Measurements from ENCODE around the gene SSH3.

Gene SSH3

DNA sequence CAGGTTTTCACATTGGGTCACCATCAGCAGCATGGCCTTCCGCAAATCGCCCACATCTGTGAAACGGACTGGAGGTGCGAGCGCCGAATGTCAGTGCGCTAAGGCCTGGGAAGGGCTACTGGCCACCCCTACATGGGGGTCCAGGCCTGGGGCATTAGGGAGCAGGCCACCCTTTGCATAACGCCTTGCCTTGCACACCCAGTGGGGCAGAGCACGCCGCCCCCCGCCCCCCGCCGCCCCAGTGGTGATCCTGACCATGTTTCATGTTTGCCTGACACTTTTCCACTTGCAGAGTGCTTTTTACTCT is 34.4 kb upstream of the SSH3 start:
- Histone ChIP-seq H3K27me3 (ENCODE audit: insufficient read depth, low read length) (no peaks in the 10 kb centered on the region), H2AFZ (ENCODE audit: low read length, unreplicated experiment) (no peak overlapping the region), H3K27ac (ENCODE audit: low read depth, low read length) (no peak overlapping the region), H3K4me3 (ENCODE audit: low read depth, low read length) (no peak overlapping the region), H3K36me3 (ENCODE audit: insufficient read depth, low read length) (no peaks in the 10 kb centered on the region), H3K79me2 (ENCODE audit: control insufficient read depth, insufficient read depth, low read length, unreplicated experiment) (peaks cover 68% of the 10 kb centered on the region), H3K4me1 (ENCODE audit: control insufficient read depth, insufficient read depth, low read length, unreplicated experiment) (peaks cover 51% of the 10 kb centered on the region)

DNA sequence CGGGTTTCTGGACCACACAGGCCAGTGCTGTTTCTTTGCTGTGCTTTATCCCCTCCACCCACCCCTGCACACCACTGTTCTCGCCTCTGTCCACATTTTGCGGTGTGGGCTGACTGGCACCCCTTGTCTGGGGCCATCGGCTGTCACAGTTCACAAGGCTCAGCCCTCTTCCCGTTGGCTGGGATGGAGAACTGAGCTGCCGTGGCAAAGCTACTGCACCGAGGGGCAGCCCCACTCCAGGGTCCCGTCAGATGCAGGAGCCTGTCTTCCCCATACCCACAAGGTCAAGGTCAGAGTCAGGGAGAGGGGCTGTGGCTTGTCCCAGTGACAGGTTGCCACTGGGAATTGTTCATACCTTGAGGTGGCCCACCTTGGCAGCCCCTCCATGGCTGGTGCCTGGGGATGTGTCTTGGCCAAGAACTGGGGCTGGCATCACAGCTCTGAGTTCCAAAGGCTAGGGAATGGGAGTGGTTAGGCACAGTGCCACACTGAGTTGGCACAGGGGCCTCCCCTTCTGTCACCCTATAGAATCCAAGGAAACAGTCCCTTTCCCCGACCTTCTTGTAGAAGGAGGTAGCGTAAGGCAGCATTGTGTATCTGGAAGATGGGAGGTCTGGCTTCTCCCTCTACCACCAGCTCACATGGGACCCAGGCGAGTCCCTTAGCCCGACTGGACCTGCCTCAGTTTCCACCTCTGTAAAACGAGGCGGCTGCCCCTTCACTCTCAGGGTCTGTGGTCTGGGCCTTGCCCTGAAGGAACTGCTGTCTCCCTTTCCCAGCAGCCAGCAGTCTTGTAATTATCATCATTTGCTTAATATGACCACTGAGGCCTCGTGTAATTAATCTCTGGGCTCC is 33.7 kb upstream of the SSH3 start:
- Histone ChIP-seq H3K4me1 (ENCODE audit: control insufficient read depth, insufficient read depth, low read length, unreplicated experiment) (peaks cover 50% of the 10 kb centered on the region), H2AFZ (ENCODE audit: low read length, unreplicated experiment) (no peak overlapping the region), H3K27ac (ENCODE audit: low read depth, low read length) (no peak overlapping the region), H3K4me3 (ENCODE audit: low read depth, low read length) (no peak overlapping the region), H3K27me3 (ENCODE audit: insufficient read depth, low read length) (no peaks in the 10 kb centered on the region), H3K36me3 (ENCODE audit: insufficient read depth, low read length) (no peaks in the 10 kb centered on the region), H3K79me2 (ENCODE audit: control insufficient read depth, insufficient read depth, low read length, unreplicated experiment) (peaks cover 75% of the 10 kb centered on the region)

DNA sequence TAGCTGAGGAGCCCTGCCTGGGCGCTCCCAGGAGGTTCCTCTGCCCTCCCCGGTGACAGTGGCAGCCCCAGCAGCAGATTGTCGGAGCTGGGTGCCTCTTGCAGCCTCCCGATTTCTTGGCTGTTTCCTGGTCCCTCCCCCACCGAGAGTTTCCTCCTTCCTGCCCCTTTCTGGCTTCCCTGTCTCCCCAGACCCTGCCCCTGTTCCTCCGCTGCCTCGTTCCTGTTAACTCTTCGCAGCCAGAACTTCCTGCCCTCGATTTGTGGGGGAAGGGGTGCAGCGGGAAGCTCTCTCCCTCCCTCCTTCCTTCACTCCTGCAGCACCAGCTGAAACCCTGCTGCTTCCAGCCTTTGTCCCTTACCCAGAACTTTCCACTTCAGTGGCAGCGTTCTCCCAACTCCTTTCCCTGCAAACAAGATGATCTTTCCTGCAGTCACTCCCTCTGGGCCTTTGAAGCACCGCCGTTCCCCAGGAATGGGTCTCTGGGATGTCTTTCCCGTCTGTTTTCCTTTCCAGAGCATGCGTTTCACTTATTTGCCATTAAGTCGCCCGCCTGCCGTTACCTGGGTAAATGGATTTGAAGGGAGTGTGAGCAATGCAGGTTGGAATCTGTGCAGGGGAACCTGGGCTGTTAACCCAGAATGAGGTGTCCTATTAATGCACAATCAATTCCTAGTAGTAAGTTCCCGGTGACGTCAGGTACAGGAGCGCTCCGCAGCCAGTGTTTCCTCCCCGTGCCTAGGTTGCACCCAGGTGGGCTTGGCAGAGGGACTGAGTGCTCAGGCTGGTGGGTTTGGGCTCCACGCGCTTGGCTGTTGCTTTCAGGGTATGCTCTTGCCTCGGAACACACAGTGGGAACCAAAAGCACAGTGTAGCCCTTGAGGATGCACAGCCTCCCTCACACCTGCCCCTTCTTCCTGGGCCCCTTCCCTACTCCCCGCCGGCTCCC is 32.8 kb upstream of the SSH3 start:
- Histone ChIP-seq H3K4me3 (ENCODE audit: low read depth, low read length) (no peak overlapping the region), H3K27me3 (ENCODE audit: insufficient read depth, low read length) (no peaks in the 10 kb centered on the region), H3K4me1 (ENCODE audit: control insufficient read depth, insufficient read depth, low read length, unreplicated experiment) (peaks cover 44% of the 10 kb centered on the region), H3K27ac (ENCODE audit: low read depth, low read length) (no peak overlapping the region), H3K36me3 (ENCODE audit: insufficient read depth, low read length) (no peaks in the 10 kb centered on the region), H2AFZ (ENCODE audit: low read length, unreplicated experiment) (no peak overlapping the region), H3K79me2 (ENCODE audit: control insufficient read depth, insufficient read depth, low read length, unreplicated experiment) (peaks cover 80% of the 10 kb centered on the region)

DNA sequence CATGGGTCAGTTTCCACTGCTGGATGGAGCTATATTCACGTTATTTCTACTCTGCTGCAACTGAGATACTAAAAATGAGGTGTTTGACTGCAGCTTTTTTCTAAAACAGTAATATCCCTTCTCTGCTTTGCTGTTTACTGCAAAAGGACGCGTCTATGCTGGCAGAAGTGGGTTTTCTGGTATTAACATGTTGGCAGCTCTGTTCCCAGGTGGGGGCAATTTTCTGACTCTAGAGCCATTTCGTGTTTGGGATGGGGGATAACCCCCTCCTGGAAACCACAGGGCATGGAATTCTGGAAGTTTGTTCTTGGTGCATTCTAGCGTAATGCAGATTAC is 32.2 kb upstream of the SSH3 start:
- Histone ChIP-seq H3K27me3 (ENCODE audit: insufficient read depth, low read length) (no peaks in the 10 kb centered on the region), H3K36me3 (ENCODE audit: insufficient read depth, low read length) (no peaks in the 10 kb centered on the region), H3K27ac (ENCODE audit: low read depth, low read length) (no peak overlapping the region), H3K4me3 (ENCODE audit: low read depth, low read length) (no peak overlapping the region), H3K4me1 (ENCODE audit: control insufficient read depth, insufficient read depth, low read length, unreplicated experiment) (peaks cover 44% of the 10 kb centered on the region), H2AFZ (ENCODE audit: low read length, unreplicated experiment) (no peak overlapping the region), H3K79me2 (ENCODE audit: control insufficient read depth, insufficient read depth, low read length, unreplicated experiment) (peaks cover 87% of the 10 kb centered on the region)

DNA sequence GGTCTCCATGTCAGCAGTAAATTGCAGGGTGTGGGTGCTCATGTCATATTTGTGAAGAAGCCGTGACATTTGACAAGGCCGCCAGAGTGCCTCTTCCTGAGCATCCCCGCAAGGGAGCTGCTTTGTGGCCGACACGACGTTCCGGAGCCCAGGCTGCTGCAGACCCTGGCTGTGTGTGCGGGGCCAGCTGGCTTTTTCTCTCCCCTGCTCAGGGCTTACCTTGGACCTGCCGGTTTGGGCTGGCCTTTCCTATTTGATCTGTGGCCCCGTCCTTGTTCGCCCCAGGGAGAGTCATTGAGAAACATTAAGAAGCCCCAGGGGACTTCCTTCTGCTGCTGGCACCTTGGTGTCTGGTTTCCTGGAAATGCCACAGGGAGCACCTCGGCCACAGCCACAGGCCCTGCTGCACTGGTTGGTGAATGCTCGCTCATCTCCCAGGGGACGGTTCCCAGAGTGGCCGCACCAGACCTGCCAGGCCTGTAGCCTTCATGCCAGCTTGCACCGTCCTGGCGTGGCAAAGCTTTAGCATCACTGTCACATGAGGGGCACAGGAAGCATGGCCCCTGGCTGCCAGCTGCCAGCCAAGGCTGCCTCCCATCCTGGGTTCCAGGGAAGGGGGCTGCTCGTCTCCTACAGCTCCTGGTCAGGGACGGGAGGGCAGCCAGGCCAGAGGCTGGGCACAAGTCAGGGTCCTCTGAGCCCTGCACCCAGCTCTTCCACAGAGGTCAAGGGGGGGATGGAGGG is 31.6 kb upstream of the SSH3 start:
- Histone ChIP-seq H3K4me3 (ENCODE audit: low read depth, low read length) (no peak overlapping the region), H3K79me2 (ENCODE audit: control insufficient read depth, insufficient read depth, low read length, unreplicated experiment) (peaks cover 90% of the 10 kb centered on the region), H3K27me3 (ENCODE audit: insufficient read depth, low read length) (no peaks in the 10 kb centered on the region), H2AFZ (ENCODE audit: low read length, unreplicated experiment) (no peak overlapping the region), H3K4me1 (ENCODE audit: control insufficient read depth, insufficient read depth, low read length, unreplicated experiment) (peaks cover 47% of the 10 kb centered on the region), H3K27ac (ENCODE audit: low read depth, low read length) (no peak overlapping the region), H3K36me3 (ENCODE audit: insufficient read depth, low read length) (no peaks in the 10 kb centered on the region)

DNA sequence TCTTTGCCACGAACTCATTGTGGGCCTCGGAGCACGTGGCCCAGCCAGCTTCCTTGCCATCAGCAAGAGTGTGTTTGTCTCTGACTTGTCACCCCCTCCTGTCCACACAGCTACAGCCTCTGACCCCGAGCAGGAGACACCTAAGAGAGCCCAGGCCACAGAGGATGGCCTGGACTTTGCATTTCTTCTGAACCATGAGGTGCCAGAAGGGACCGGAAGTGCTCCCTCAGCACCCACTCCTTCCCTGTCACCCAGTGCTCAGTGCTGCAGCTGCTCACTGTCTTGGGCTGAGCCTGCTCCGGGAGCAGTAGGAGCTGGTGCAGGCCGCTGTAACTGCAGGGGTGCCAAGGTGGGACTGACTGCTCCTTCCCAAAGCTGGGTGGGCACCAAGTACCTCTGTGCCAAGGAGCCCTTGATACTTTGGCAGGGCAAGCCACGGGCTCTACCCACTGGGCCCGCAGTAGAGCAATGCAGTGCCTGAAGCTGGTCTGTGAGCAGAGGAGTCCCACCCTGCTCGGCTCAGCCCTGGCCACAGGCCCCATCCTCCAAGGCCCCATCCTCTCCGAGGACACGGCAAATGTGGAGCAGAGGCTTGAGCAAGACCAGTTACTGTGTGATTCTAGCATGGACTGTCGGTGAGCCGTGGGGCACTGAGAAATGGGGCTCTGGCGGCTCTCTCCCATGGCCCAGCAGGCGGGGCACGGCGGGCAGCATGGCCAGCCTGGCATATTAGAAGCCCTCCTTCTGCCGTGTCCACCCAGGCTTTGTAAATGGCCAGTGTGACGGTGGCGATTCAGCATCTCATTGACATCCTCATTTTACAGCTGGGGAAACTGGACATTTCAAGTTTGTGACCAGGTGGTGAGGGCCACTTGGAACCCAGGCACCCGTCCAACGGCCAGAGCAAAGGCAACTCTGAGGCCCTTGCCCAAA is 30.7 kb upstream of the SSH3 start:
- no peaks in the 10 kb centered on the region for H3K36me3 ChIP-seq (ENCODE audit: insufficient read depth, low read length)
- no peaks in the 10 kb centered on the region for H3K27me3 ChIP-seq (ENCODE audit: insufficient read depth, low read length)
- peaks cover 53% of the 10 kb centered on the region for H3K4me1 ChIP-seq (ENCODE audit: control insufficient read depth, insufficient read depth, low read length, unreplicated experiment)
- no peak overlapping the region for H3K4me3 ChIP-seq (ENCODE audit: low read depth, low read length)
- peaks cover 87% of the 10 kb centered on the region for H3K79me2 ChIP-seq (ENCODE audit: control insufficient read depth, insufficient read depth, low read length, unreplicated experiment)
- H2AFZ ChIP-seq (ENCODE audit: low read length, unreplicated experiment): no peak overlapping the region
- no peak overlapping the region for H3K27ac ChIP-seq (ENCODE audit: low read depth, low read length)

DNA sequence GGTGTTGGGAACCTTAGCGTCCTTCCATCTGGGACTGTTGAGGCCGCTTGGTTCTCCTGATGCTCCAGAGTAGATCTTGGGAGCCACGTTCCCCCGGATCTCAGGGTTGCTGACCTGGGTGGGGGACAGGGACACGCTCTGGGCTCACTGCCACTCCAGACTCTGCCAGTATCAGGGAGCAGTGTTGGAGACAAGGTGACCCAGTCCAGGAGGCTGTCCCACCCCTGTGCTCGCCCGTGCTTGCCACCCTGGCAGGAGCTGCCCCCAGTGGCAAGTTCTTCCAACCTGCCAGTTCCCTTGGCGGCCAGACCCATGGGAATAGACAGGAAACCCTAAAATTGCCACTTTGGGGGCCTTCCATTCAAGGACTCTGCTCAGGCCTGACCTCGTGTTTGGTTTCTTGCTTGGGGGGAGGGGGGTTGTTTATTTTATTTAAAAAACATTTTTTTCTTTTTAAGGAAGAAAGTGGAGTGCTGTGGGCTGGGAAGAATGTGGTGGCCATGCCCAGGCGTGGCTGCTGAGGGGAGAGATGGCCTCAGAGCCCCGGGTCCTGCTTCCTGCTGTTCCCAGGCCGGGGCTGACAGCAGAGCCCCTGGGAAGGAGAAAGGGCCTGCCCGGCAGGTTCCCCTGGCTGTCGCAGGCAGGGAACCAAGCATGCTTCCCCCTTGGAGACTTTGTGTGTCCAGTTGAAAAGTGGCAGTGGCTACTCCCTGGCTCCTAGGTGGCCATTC is 29.9 kb upstream of the SSH3 start:
- H3K27me3 ChIP-seq (ENCODE audit: insufficient read depth, low read length): no peaks in the 10 kb centered on the region
- no peaks in the 10 kb centered on the region for H3K36me3 ChIP-seq (ENCODE audit: insufficient read depth, low read length)
- H3K4me3 ChIP-seq (ENCODE audit: low read depth, low read length): no peak overlapping the region
- no peak overlapping the region for H3K27ac ChIP-seq (ENCODE audit: low read depth, low read length)
- H3K79me2 ChIP-seq (ENCODE audit: control insufficient read depth, insufficient read depth, low read length, unreplicated experiment): peaks cover 78% of the 10 kb centered on the region
- peaks cover 51% of the 10 kb centered on the region for H3K4me1 ChIP-seq (ENCODE audit: control insufficient read depth, insufficient read depth, low read length, unreplicated experiment)
- H2AFZ ChIP-seq (ENCODE audit: low read length, unreplicated experiment): no peak overlapping the region

DNA sequence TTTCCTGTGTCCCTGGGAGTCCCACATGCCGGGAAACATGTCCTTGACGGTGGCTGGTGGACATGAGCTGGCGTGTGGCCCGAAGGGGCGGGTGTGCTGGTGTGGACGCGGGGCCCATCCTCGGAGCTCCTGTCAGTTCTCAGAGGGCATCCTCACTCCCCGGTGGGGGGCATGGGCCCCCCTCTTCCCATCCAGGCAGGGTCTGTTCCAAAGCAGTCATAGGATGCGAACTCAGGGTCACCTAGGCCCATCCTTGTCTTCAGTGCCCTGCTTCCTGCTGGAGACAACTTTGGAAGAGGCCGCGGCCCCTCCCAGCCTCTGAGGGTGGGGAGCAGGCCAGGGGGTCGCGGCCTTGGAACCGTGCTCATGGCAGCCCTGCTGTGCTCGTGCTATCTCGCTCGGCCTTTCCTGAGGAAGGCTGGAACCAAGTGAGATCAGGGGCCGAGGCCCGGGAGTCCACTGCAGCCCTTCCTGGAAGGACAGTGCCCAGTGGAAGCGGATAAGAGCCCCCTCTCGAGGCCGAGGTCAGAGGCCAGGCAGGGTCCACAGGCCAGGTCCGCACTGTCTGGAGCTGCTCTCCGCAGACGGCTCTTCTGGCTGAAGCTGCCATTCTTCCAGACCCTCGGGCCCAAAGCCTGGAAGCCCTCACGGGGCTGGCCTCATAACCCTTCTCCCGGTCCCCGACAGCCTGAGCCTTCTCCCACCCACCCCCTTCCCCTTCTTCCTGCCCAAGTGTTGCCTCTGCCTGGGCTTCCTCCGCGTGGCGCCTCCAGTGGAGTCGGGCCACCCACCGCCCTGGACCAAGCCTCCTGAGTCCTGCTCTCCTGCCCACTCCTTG is 28.3 kb upstream of the SSH3 start:
- peaks cover 9% of the 10 kb centered on the region; the same call in 1 of the 2 replicates for H3K36me3 ChIP-seq (ENCODE audit: insufficient read depth, low read length)

More for the DNA sequence above, 28.3 kb upstream of the SSH3 start:
- Histone ChIP-seq H3K4me1 (ENCODE audit: control insufficient read depth, insufficient read depth, low read length, unreplicated experiment) (peaks cover 44% of the 10 kb centered on the region), H3K79me2 (ENCODE audit: control insufficient read depth, insufficient read depth, low read length, unreplicated experiment) (peaks cover 63% of the 10 kb centered on the region), H3K4me3 (ENCODE audit: low read depth, low read length) (no peak overlapping the region), H2AFZ (ENCODE audit: low read length, unreplicated experiment) (no peak overlapping the region), H3K27ac (ENCODE audit: low read depth, low read length) (no peak overlapping the region), H3K27me3 (ENCODE audit: insufficient read depth, low read length) (no peaks in the 10 kb centered on the region)
